Activated CD8-positive, alpha-beta T cell treated with anti-CD3 and anti-CD28 coated beads, Interleukin-2, amount 10 ng/mL, durations not matched to agents 7 days and 5 days (primary cell): ENCODE results near the gene PAXIP1. TPM values are rescaled to one million over a fixed set of nuclear protein-coding genes. Genes with fewer than 3 reads are reported as not detected.
"Not testable (repeated sequence)": the region's sequence is repeated elsewhere in the genome, so short reads cannot be mapped to it uniquely, and the experiment has no call there.

Experiments
- ATAC-seq: fragments of 150-1000 bp; cut with Tn5 transposase; one replicate; pipeline ENCODE4 v1.10.0; 2021; ENCODE audit warnings: moderate library complexity
- CTCF ChIA-PET: fragments of 350-600 bp; sonication (Branson Sonifier 250); formaldehyde crosslinking; loops from one replicate; lab custom pipeline; 2021; ENCODE audit warnings: antibody characterized with exemption; lab: Charles Lee
- POLR2A ChIA-PET: fragments of 350-600 bp; sonication (Branson Sonifier 250); formaldehyde crosslinking; loops from one replicate; lab custom pipeline; 2021; ENCODE audit warnings: antibody characterized with exemption; lab: Charles Lee
- DNase-seq: peaks from one replicate; pipeline ENCODE4 v3.0.0-alpha.2; 2020
- H3K27ac Mint-ChIP-seq: one replicate; pipeline ENCODE4 v1.8.0; 2021; ENCODE audit warnings: mild to moderate bottlenecking, mixed read lengths
- H3K27me3 Mint-ChIP-seq: one replicate; pipeline ENCODE4 v1.8.0; 2021; ENCODE audit warnings: low read depth, mixed read lengths
- H3K36me3 Mint-ChIP-seq: one replicate; pipeline ENCODE4 v1.8.0; 2021; ENCODE audit warnings: low read depth, mixed read lengths
- H3K4me1 Mint-ChIP-seq: one replicate; pipeline ENCODE4 v1.8.0; 2021; ENCODE audit warnings: low read depth, mixed read lengths
- H3K4me3 Mint-ChIP-seq: one replicate; pipeline ENCODE4 v1.8.0; 2021; ENCODE audit warnings: mild to moderate bottlenecking, mixed read lengths
- H3K9me3 Mint-ChIP-seq: one replicate; pipeline ENCODE4 v1.8.0; 2022; ENCODE audit warnings: mixed read lengths; ENCODE audit not compliant: insufficient read depth
- total RNA-seq, 2 experiments: library from RNA; stranded (reverse); gene quantifications; one replicate each; pipeline ENCODE4 v1.2.3, GENCODE V29; 2021

Gene PAXIP1
- total RNA-seq: 10 to 100 TPM; 33.2 to 34.5 TPM

GRCh38 chr7:155003092-155003375, at the start of gene PAXIP1:
Gene PAXIP1 (minus strand): TSS chr7:155003124. CDS start chr7:155002929, 195 bp downstream.
- Mint-ChIP-seq H3K4me3 (peak within 1 kb of the TSS; percentile 88), H3K9me3 (no peaks in the 10 kb centered on the region), H3K36me3 (peaks cover 22% of the 10 kb centered on the region), H3K27ac (peak within 1 kb of the TSS; percentile 91), H3K27me3 (no peaks in the 10 kb centered on the region), H3K4me1 (peaks cover 11% of the 10 kb centered on the region)
- POLR2A ChIA-PET: interaction anchor here (0.5 to 2.7 kb wide), 5 partner anchors 36 to 341 kb away, joined by 3 to 22 read pairs (median 4); partner anchors contain the start of gene INSIG1
- no peak for DNase-seq
- CTCF ChIA-PET: interaction anchor here (0.7 to 1.6 kb wide), 6 partner anchors 8 to 377 kb away, joined by 3 to 7 read pairs (median 3); no protein-coding TSS in a partner anchor
- peak; percentile 73 for ATAC-seq

- CTCF ChIA-PET: no interaction called here
- no peaks in the 10 kb centered on the region for H3K27me3 Mint-ChIP-seq
- no peak for ATAC-seq
Observed at GRCh38 chr7:155051355-155051754, 48.4 kb upstream of the PAXIP1 start.

GRCh38 chr7:155048006-155048405, 45.1 kb upstream of the PAXIP1 start:
- DNase-seq (no peak), ATAC-seq (no peak)
- CTCF ChIA-PET: interaction anchor here (1.3 kb wide), 1 partner anchor 21 kb away, joined by 3 read pairs; no protein-coding TSS in a partner anchor
- H3K27me3 Mint-ChIP-seq: no peaks in the 10 kb centered on the region
- H3K9me3 Mint-ChIP-seq: no peaks in the 10 kb centered on the region
- no peak overlapping the region for H3K27ac Mint-ChIP-seq
- H3K4me1 Mint-ChIP-seq: no peaks in the 10 kb centered on the region
- H3K4me3 Mint-ChIP-seq: no peak overlapping the region
- no peaks in the 10 kb centered on the region for H3K36me3 Mint-ChIP-seq
- POLR2A ChIA-PET: no interaction called here

More at GRCh38 chr7:155051355-155051754, 48.4 kb upstream of the PAXIP1 start:
- POLR2A ChIA-PET: no interaction called here
- Mint-ChIP-seq H3K4me3 (no peak overlapping the region), H3K27ac (no peak overlapping the region), H3K9me3 (no peaks in the 10 kb centered on the region), H3K4me1 (no peaks in the 10 kb centered on the region), H3K36me3 (no peaks in the 10 kb centered on the region)
- DNase-seq: no peak

GRCh38 chr7:155043756-155044155, 40.8 kb upstream of the PAXIP1 start:
- Mint-ChIP-seq H3K9me3 (no peaks in the 10 kb centered on the region), H3K36me3 (no peaks in the 10 kb centered on the region), H3K4me1 (no peaks in the 10 kb centered on the region), H3K27ac (no peak overlapping the region), H3K4me3 (no peak overlapping the region), H3K27me3 (peaks cover 7% of the 10 kb centered on the region)
- CTCF ChIA-PET: no interaction called here
- DNase-seq (no peak), ATAC-seq (no peak)
- POLR2A ChIA-PET: no interaction called here

GRCh38 chr7:155038335-155038734, 35.4 kb upstream of the PAXIP1 start:
- peaks cover 7% of the 10 kb centered on the region for H3K27me3 Mint-ChIP-seq
- H3K27ac Mint-ChIP-seq: no peak overlapping the region
- ATAC-seq (no peak), DNase-seq (no peak)
- ChIA-PET CTCF (interaction anchor here (0.6 kb wide), 1 partner anchor 435 kb away, joined by 3 read pairs; no protein-coding TSS in a partner anchor), POLR2A (no interaction called here)
- no peaks in the 10 kb centered on the region for H3K36me3 Mint-ChIP-seq
- no peak overlapping the region for H3K4me3 Mint-ChIP-seq
- H3K4me1 Mint-ChIP-seq: no peaks in the 10 kb centered on the region
- H3K9me3 Mint-ChIP-seq: no peaks in the 10 kb centered on the region

- H3K4me3 Mint-ChIP-seq, H3K27me3 Mint-ChIP-seq, ATAC-seq, H3K9me3 Mint-ChIP-seq, POLR2A ChIA-PET, H3K27ac Mint-ChIP-seq, H3K4me1 Mint-ChIP-seq, H3K36me3 Mint-ChIP-seq, DNase-seq, CTCF ChIA-PET: not testable (repeated sequence)
Observed at GRCh38 chr7:155034495-155034894, 31.6 kb upstream of the PAXIP1 start.

GRCh38 chr7:155032978-155033377, 30.1 kb upstream of the PAXIP1 start:
- ChIA-PET POLR2A (no interaction called here), CTCF (no interaction called here)
- no peak overlapping the region for H3K27ac Mint-ChIP-seq
- DNase-seq (no peak), ATAC-seq (no peak)
- H3K4me3 Mint-ChIP-seq: no peak overlapping the region
- H3K27me3 Mint-ChIP-seq: peaks cover 5% of the 10 kb centered on the region
- H3K36me3 Mint-ChIP-seq: no peaks in the 10 kb centered on the region
- H3K4me1 Mint-ChIP-seq: no peaks in the 10 kb centered on the region
- no peaks in the 10 kb centered on the region for H3K9me3 Mint-ChIP-seq

- H3K9me3 Mint-ChIP-seq: no peaks in the 10 kb centered on the region
- no peak overlapping the region for H3K4me3 Mint-ChIP-seq
- ChIA-PET CTCF (interaction anchor here (1.1 kb wide), 1 partner anchor 17 kb away, joined by 3 read pairs; no protein-coding TSS in a partner anchor), POLR2A (no interaction called here)
- no peak for ATAC-seq
- DNase-seq: no peak
- H3K4me1 Mint-ChIP-seq: peaks cover 6% of the 10 kb centered on the region
- no peak overlapping the region for H3K27ac Mint-ChIP-seq
- H3K36me3 Mint-ChIP-seq: no peaks in the 10 kb centered on the region
- H3K27me3 Mint-ChIP-seq: peaks cover 9% of the 10 kb centered on the region
Observed at GRCh38 chr7:155027879-155028278, 25.0 kb upstream of the PAXIP1 start.

GRCh38 chr7:155021699-155022145, 18.8 kb upstream of the PAXIP1 start:
- H3K27me3 Mint-ChIP-seq: peaks cover 8% of the 10 kb centered on the region
- ChIA-PET POLR2A (no interaction called here), CTCF (interaction anchor here (1.2 to 5.7 kb wide), 2 partner anchors 8 to 12 kb away, joined by 3 to 25 read pairs; no protein-coding TSS in a partner anchor)
- no peak overlapping the region for H3K27ac Mint-ChIP-seq
- H3K4me1 Mint-ChIP-seq: no peaks in the 10 kb centered on the region
- ATAC-seq (no peak), DNase-seq (no peak)
- no peak overlapping the region for H3K4me3 Mint-ChIP-seq
- no peaks in the 10 kb centered on the region for H3K9me3 Mint-ChIP-seq
- H3K36me3 Mint-ChIP-seq: no peaks in the 10 kb centered on the region

- POLR2A ChIA-PET: no interaction called here
- Mint-ChIP-seq H3K27ac (no peak overlapping the region), H3K4me1 (no peaks in the 10 kb centered on the region), H3K27me3 (peaks cover 8% of the 10 kb centered on the region), H3K36me3 (no peaks in the 10 kb centered on the region), H3K4me3 (no peak overlapping the region), H3K9me3 (no peaks in the 10 kb centered on the region)
- CTCF ChIA-PET: interaction anchor here (1.2 to 5.7 kb wide), 2 partner anchors 9 to 11 kb away, joined by 3 to 25 read pairs; no protein-coding TSS in a partner anchor
- ATAC-seq (no peak), DNase-seq (no peak)
Observed at GRCh38 chr7:155020996-155021395, 18.1 kb upstream of the PAXIP1 start.

- ATAC-seq (no peak), DNase-seq (no peak)
- no peaks in the 10 kb centered on the region for H3K4me1 Mint-ChIP-seq
- H3K36me3 Mint-ChIP-seq: no peaks in the 10 kb centered on the region
- H3K27ac Mint-ChIP-seq: no peak overlapping the region
- CTCF ChIA-PET: interaction anchor here (1.2 kb wide), 1 partner anchor 173 kb away, joined by 3 read pairs; no protein-coding TSS in a partner anchor
- H3K9me3 Mint-ChIP-seq: no peaks in the 10 kb centered on the region
- H3K27me3 Mint-ChIP-seq: peaks cover 3% of the 10 kb centered on the region
- POLR2A ChIA-PET: no interaction called here
- H3K4me3 Mint-ChIP-seq: no peak overlapping the region
Observed at GRCh38 chr7:155017834-155018233, 14.9 kb upstream of the PAXIP1 start.

GRCh38 chr7:155011086-155011485, 8.2 kb upstream of the PAXIP1 start:
- Mint-ChIP-seq H3K4me3 (no peak overlapping the region), H3K9me3 (no peaks in the 10 kb centered on the region), H3K27me3 (peaks cover 2% of the 10 kb centered on the region), H3K4me1 (no peaks in the 10 kb centered on the region), H3K27ac (no peak overlapping the region), H3K36me3 (peaks cover 4% of the 10 kb centered on the region)
- POLR2A ChIA-PET: no interaction called here
- DNase-seq (no peak), ATAC-seq (no peak)
- CTCF ChIA-PET: interaction anchor here (1.0 to 4.2 kb wide), 8 partner anchors 10 to 334 kb away, joined by 3 to 25 read pairs (median 4); no protein-coding TSS in a partner anchor
